Cortex of kidney (tissue), 1 donor: ENCODE data around the gene OSBPL7.

Experiments
- DNase-seq: peaks from one replicate; lab custom pipeline; 2025; lab: John Stamatoyannopoulos, UW

OSBPL7 gene

DNA sequence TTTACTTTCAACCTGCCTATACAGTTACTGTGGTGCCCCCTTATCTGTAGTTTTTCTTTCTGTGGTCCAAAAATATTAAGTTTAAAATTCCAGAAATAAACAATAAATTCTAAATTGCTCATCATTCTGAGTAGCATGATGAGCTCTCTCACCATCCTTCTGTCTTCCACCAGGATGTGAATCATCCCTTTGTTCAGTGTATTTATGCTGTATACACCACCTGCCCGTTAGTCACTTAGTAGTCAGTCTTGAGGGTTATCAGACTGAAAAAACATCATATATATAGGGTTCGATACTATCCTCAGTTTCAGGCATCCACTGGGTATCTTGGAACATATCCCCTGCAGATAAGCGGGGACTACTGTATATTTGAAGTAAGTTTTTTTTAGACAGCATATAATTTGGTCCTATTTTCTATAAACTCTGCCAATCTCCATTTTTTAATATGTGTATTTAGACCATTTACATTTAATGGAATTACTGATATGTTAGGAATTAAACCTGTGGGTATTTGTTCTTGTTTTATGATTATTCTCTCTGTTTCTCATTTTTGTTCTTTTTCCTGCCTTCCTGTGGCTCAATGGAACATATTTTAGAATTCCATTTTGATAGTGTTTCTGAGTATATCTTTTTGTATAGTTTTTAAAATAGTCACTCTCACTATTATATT lies 57.5 kb downstream of the OSBPL7 start:
- no peak for DNase-seq

- no peak for DNase-seq
Measured at GRCh38 chr17:47762728-47763127, 58.9 kb downstream of the OSBPL7 start.

DNA sequence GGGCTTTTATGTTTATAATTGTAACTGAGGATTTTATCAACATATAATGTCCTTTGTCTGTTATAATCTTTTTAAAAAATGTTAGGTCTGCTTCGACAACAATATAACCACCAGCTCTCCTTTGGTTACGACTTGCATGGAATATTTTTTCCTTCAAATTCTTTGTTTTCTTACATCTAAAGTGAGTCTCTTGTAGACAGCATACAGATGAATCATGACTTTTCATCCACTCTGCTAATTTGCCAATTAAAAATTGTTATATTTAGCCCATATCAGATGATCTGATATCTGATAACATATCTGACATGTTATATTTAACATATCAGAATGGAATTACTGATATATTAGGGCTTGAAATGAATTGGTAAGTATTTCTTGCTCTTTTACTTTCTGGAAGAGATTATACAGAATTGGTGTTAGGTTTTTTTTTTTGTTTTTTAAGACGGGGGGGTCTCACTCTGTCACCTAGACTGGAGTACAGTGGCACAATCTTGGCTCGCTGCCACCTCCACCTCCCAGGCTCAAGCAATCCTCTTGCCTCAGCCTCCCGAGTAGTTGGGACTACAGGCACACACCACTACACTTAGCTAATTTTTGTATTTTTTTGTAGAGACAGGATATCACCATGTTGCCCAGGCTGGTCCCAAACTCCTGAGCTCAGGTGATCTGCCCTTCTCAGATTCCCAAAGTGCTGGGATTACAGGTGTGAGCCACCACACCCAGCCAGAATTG lies 61.0 kb downstream of the OSBPL7 start:
- DNase-seq = no peak

DNA sequence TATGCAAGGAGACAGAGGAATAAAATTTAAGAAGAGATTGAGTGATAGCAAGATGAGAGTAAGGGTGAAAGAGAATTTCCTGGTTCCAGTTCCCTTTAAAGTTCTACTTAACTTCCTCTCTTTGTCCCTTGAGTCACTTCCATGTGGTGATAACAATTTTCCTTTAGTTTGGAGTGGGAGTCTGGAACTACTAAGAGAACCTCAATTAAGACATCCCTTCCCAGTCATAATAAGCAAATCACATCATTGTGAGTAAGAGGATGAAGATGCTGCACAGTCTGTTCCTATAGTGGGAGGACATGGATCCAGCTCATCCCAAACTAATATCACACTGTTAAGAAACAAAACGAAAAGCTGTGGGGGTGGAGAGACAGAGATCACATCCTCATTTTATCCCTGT lies 64.2 kb downstream of the OSBPL7 start:
- DNase-seq = no peak
